Measurements from ENCODE around the gene WDR7.
"Not testable (repeated sequence)": the region's sequence is repeated elsewhere in the genome, so short reads cannot be mapped to it uniquely, and the experiment has no call there.

The WDR7 gene

DNA sequence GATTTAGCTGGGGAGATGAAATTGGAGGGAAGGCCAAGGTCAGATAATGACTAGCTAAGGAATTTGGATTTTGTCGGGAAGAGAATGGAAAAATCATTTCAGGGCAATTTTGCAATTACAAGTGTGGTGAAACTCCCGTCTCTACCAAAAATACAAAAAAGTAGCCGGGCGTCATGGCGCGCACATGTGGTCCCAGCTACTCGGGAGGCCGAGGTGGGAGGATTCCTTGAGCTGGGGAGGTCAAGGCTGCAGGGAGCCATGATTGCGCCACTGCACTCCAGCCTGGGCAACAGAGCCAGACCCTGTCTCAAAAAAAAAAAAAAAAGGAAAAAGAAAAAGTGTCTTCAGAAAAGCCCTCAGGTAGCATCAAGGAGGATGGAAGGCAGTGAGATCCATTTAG lies 11.6 kb upstream of the WDR7 start:
- Histone ChIP-seq H3K4me1 (ENCODE audit: insufficient read depth, low read length) (peaks cover 12% of the 10 kb centered on the region), H3K27ac (ENCODE audit: low read depth, low read length) (no peak overlapping the region), H3K36me3 (ENCODE audit: insufficient read depth, low read length) (0 out of 2 replicates have a peak, but pooled peaks cover 7% of the 10 kb centered on the region), H3K4me3 (ENCODE audit: low read length) (no peak overlapping the region), H3K9ac (ENCODE audit: low read depth, low read length) (no peak overlapping the region), H3K9me3 (ENCODE audit: insufficient read depth, low read depth, low read length) (no peaks in the 10 kb centered on the region), H3K27me3 (ENCODE audit: insufficient read depth, low read length) (no peaks in the 10 kb centered on the region)
- WGBS, result 99% methylated on average over 9 of the region's 9 CpGs

DNA sequence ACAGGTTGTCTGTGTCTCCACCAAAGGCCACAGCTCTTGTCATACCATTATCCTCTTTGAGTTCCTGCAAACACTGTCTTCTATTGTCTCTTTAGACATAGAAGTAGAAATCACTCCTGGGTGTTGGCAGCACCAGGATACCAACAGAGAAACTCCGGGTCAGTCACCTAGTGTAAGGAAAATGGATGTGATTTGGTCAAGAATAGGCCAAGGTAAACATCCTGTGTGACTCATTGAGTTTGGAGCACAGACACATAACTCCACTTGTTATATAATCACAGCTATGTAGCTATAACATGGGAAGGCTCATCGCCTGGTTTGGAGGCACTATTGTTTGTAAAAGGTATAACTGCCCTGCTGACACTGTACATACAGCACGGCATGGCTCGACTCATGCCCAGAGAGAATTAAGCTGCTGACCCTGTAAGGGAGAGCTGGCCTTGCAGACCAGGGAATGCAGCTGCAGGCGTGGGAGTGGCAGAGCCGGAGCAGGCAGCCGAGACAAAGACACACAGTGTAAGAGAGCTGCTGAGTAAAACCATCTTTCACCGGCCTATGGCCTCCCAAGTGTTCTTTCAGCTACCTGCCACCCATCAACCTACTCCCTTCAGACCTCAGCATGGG lies 9.3 kb upstream of the WDR7 start:
- Histone ChIP-seq H3K9me3 (ENCODE audit: insufficient read depth, low read depth, low read length) (no peaks in the 10 kb centered on the region), H3K27me3 (ENCODE audit: insufficient read depth, low read length) (no peaks in the 10 kb centered on the region), H3K9ac (ENCODE audit: low read depth, low read length) (no peak overlapping the region), H3K4me3 (ENCODE audit: low read length) (no peak overlapping the region), H3K36me3 (ENCODE audit: insufficient read depth, low read length) (no peaks in the 10 kb centered on the region), H3K4me1 (ENCODE audit: insufficient read depth, low read length) (peaks cover 5% of the 10 kb centered on the region), H3K27ac (ENCODE audit: low read depth, low read length) (no peak overlapping the region)
- WGBS, result 83% methylated on average over 8 of the region's 8 CpGs

DNA sequence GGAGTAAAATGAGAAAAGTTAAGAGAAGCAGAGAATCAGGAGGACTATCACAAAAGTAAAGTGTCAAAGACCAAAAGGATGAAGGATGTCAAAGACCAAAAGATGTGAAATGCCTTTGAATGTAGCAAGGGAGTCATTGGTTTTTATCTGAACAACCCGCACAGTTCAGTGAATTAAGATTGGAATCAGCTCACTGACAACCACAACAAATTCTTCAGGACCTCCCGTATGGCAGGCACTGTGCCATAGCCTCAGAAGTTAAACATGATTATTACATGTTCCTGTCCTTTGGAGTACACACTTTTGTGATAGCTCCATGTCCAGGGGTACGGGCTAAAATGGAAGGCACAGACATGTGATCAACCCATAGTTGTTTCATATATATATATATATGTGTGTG lies 7.8 kb upstream of the WDR7 start:
- H3K4me3 ChIP-seq (ENCODE audit: low read length), result no peak overlapping the region
- H3K27me3 ChIP-seq (ENCODE audit: insufficient read depth, low read length), result no peaks in the 10 kb centered on the region
- H3K27ac ChIP-seq (ENCODE audit: low read depth, low read length), result no peak overlapping the region
- H3K4me1 ChIP-seq (ENCODE audit: insufficient read depth, low read length), result no peaks in the 10 kb centered on the region
- WGBS, result 91% methylated on average over 3 of the region's 3 CpGs
- no peak overlapping the region for H3K9ac ChIP-seq (ENCODE audit: low read depth, low read length)
- H3K36me3 ChIP-seq (ENCODE audit: insufficient read depth, low read length), result no peaks in the 10 kb centered on the region
- H3K9me3 ChIP-seq (ENCODE audit: insufficient read depth, low read depth, low read length), result no peaks in the 10 kb centered on the region

DNA sequence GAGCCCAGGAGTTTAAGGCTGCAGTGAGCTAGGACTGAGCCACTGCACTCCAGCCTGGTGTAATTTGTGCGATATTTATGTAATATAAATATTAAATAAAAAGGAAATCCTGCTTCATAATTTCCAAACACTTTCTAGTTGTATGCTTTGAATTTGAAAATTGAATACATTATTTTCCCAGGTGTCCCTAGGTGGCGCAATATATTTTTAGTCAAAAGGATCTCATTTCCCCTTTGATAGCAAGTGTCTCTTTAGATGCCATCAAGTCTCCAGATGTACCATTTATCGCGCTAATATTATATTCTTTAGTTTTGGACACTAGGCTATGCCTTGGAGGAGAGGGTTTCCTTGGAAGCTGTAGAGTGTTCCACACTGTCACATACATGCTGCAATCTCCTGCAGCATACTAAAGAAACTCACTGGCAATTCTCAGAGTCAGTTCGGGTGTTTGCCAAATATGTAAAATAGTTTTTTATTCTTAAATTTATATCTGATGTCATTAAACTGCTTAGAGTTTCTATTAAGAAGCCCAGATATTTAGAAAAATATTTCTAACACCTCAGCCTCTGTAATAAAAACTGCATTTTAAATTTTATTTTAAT lies 5.6 kb upstream of the WDR7 start:
- H3K9ac ChIP-seq (ENCODE audit: low read depth, low read length), result no peak overlapping the region
- no peaks in the 10 kb centered on the region for H3K9me3 ChIP-seq (ENCODE audit: insufficient read depth, low read depth, low read length)
- 48% methylated on average over 2 of the region's 5 CpGs for WGBS
- no peaks in the 10 kb centered on the region for H3K27me3 ChIP-seq (ENCODE audit: insufficient read depth, low read length)
- no peak overlapping the region for H3K27ac ChIP-seq (ENCODE audit: low read depth, low read length)
- H3K4me1 ChIP-seq (ENCODE audit: insufficient read depth, low read length), result no peaks in the 10 kb centered on the region
- H3K36me3 ChIP-seq (ENCODE audit: insufficient read depth, low read length), result no peaks in the 10 kb centered on the region
- no peak overlapping the region for H3K4me3 ChIP-seq (ENCODE audit: low read length)

DNA sequence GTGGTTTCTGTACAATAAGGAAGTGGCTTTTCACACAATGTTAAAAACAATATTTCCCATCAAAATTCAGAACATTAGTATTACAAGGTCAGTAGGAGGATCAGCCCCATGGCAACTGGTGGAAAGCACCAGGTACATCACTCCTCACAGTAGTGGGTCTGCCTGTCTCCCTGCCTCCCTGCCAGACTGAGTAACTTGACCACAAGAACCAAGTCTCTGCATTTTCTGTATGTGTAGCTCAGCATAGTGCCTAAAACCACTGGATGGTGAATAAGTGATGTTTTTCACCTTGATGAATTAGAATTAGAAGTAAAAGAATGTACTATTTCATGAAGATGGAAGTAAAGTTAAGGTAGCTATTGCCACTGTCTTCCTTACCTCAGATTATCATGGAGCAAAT lies 4.1 kb upstream of the WDR7 start:
- Histone ChIP-seq H3K9ac (ENCODE audit: low read depth, low read length) (no peak overlapping the region), H3K27me3 (ENCODE audit: insufficient read depth, low read length) (no peaks in the 10 kb centered on the region), H3K36me3 (ENCODE audit: insufficient read depth, low read length) (no peaks in the 10 kb centered on the region), H3K9me3 (ENCODE audit: insufficient read depth, low read depth, low read length) (no peaks in the 10 kb centered on the region), H3K4me1 (ENCODE audit: insufficient read depth, low read length) (peaks cover 4% of the 10 kb centered on the region), H3K27ac (ENCODE audit: low read depth, low read length) (no peak overlapping the region), H3K4me3 (ENCODE audit: low read length) (no peak overlapping the region)

DNA sequence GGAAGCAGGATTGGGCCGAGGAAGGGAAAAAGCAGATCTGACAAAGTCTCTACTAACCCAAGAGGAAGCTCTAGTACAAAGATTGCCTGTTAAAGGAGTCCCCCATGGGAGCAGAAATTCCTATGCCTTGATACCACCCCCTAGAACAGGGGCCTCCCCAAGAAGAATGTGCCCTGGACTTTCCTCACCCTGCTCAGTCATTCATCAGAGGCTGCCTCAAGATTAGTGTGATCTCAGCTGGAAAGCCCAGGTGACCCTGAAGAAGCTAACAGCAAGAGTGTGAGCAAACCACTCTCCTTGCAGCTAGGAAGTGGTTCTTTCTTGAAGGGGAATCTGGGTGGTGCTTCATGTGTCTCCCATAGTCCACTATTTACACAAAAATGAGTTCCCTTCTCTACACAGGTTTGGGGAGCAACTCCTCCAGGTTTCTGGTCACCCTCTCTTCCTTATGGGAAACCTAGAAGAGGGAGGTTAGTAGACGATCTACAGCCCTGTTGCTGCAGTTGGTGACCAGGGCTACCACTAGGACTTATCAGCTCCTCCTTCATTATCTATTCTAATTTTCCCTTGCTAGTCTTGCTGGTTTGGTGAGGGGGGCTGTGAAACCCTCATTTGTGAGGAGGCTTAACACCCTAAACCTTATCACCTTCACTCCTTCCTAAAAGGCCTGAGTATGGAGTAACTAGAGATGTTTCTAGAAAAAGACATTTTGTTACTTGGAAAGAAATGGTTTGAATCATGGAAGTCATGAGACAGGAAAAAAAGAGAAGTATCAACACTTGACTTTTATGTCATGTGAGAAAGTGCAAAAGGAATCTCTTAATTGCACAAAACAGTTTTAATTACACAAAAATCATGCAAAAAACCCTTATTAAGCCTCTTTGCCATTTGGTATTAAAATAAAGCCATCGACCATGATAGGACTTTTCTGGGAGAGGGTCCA lies 2.9 kb upstream of the WDR7 start:
- Histone ChIP-seq H3K9ac (ENCODE audit: low read depth, low read length) (no peak overlapping the region), H3K27me3 (ENCODE audit: insufficient read depth, low read length) (no peaks in the 10 kb centered on the region), H3K4me3 (ENCODE audit: low read length) (no peak overlapping the region), H3K27ac (ENCODE audit: low read depth, low read length) (no peak overlapping the region), H3K36me3 (ENCODE audit: insufficient read depth, low read length) (no peaks in the 10 kb centered on the region), H3K4me1 (ENCODE audit: insufficient read depth, low read length) (peaks cover 6% of the 10 kb centered on the region), H3K9me3 (ENCODE audit: insufficient read depth, low read depth, low read length) (no peaks in the 10 kb centered on the region)
- 98% methylated on average over 2 of the region's 3 CpGs for WGBS

DNA sequence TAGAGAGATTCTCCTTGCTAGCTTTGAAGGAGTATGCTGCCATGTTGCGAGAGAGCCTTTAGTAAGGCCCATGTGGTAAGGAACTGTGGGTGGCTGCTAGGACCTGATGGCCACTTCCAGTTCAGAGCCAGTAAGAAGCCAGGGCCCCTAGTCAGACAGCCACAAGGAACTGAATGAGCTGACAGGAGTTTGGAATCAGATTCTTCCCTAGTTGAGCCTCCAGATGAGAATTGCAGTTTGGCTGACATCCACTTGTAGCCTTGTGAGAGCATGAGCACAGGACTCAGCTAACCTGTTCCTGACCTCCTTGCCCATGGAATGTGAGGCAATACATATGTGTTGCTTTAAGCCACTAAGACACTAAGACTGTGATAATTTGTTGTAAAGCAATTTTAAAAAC lies 1.2 kb upstream of the WDR7 start:
- 91% methylated on average over 1 of the region's 1 CpG for WGBS
- Histone ChIP-seq H3K27me3 (ENCODE audit: insufficient read depth, low read length) (no peaks in the 10 kb centered on the region), H3K9me3 (ENCODE audit: insufficient read depth, low read depth, low read length) (no peaks in the 10 kb centered on the region), H3K36me3 (ENCODE audit: insufficient read depth, low read length) (no peaks in the 10 kb centered on the region), H3K4me3 (ENCODE audit: low read length) (no peak overlapping the region), H3K27ac (ENCODE audit: low read depth, low read length) (no peak overlapping the region), H3K9ac (ENCODE audit: low read depth, low read length) (no peak overlapping the region), H3K4me1 (ENCODE audit: insufficient read depth, low read length) (peaks cover 6% of the 10 kb centered on the region)

DNA sequence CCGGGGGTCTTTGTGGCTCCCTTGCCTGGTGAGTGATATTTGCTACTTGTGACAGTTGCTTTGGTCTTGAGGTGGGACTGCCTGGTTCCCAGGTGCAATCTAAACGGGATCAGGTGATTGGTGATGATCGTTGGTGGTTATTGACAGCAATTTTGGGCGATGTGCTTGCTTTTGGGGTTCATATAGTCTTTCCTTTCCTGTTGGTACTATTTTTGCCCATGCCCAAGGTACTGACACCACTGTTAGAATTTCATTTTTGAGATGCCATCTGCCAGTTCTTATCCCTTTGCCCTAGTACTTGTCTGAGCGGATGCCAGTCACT lies 573 bp downstream of the WDR7 start:
- Histone ChIP-seq H3K27me3 (ENCODE audit: insufficient read depth, low read length) (no peaks in the 10 kb centered on the region), H3K4me1 (ENCODE audit: insufficient read depth, low read length) (peaks cover 6% of the 10 kb centered on the region), H3K27ac (ENCODE audit: low read depth, low read length) (no peak overlapping the region), H3K9me3 (ENCODE audit: insufficient read depth, low read depth, low read length) (no peaks in the 10 kb centered on the region), H3K9ac (ENCODE audit: low read depth, low read length) (peak overlapping the region; percentile 64), H3K36me3 (ENCODE audit: insufficient read depth, low read length) (no peaks in the 10 kb centered on the region), H3K4me3 (ENCODE audit: low read length) (peak overlapping the region; percentile 83)
- WGBS, result 17% methylated on average over 5 of the region's 5 CpGs

DNA sequence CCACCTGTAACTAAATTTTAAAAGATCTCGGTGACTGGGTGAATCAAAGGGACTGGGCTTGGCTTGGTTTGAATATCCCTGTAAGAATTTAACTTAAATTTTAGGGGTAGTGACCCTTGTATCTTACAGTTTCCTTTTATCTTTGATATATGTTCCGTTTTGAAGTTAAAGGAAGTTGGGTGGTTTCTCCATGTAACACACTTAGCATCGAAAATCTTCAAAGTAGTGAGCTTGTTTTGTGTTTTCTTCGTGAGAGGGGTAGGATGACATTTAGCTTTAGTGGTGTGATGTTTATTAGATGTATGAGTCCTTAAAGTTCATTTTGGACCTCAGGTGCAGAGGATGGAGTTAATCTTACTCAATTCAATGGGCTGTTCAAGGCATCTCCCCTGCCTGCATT lies 1.6 kb downstream of the WDR7 start:
- H3K27ac ChIP-seq (ENCODE audit: low read depth, low read length), result no peak overlapping the region
- H3K4me1 ChIP-seq (ENCODE audit: insufficient read depth, low read length), result peaks cover 6% of the 10 kb centered on the region
- H3K36me3 ChIP-seq (ENCODE audit: insufficient read depth, low read length), result no peaks in the 10 kb centered on the region
- no peaks in the 10 kb centered on the region for H3K9me3 ChIP-seq (ENCODE audit: insufficient read depth, low read depth, low read length)
- H3K27me3 ChIP-seq (ENCODE audit: insufficient read depth, low read length), result no peaks in the 10 kb centered on the region
- no peak overlapping the region for H3K9ac ChIP-seq (ENCODE audit: low read depth, low read length)
- WGBS, result 95% methylated on average over 4 of the region's 4 CpGs
- no peak overlapping the region for H3K4me3 ChIP-seq (ENCODE audit: low read length)

DNA sequence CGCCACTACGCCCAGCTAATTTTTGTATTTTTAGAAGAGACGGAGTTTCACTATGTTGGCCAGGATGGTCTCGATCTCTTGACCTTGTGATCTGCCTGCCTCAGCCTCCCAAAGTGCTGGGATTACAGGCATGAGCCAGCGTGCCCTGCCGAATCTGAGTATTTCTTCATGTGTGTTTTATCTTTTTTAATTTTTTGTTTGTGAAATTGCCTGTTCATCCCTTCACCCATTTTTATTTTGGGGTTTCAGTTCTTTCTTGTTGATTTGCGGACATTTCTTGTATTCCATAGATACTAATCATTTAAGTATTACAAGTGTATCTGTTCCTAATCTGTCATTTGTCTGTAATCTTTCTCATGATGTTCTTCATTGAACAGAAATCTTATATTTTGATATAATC lies 3.1 kb downstream of the WDR7 start:
- not testable (repeated sequence) for H3K9ac ChIP-seq (ENCODE audit: low read depth, low read length); H3K4me1 ChIP-seq (ENCODE audit: insufficient read depth, low read length)
- WGBS, result 98% methylated on average over 6 of the region's 7 CpGs

DNA sequence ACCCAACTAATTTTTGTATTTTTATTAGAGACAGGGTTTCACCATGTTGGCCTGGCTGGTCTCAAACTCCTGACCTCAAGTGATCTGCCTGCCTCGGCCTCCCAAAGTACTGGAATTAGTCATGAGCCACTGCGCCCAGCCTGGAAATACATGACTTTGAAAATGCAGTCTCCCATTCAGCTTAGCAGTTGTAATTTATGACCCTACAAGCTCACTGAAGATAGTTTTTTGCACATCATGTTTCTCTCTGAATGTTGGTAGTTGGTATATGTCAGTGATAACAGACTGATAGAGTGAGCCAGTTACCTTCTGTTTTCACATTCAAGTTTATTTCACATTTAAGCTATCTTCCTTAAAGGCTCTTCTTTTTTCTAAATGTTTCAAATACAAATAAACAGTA lies 7.1 kb downstream of the WDR7 start:
- Histone ChIP-seq H3K36me3 (ENCODE audit: insufficient read depth, low read length) (no peaks in the 10 kb centered on the region), H3K27me3 (ENCODE audit: insufficient read depth, low read length) (no peaks in the 10 kb centered on the region), H3K4me3 (ENCODE audit: low read length) (no peak overlapping the region), H3K9ac (ENCODE audit: low read depth, low read length) (no peak overlapping the region), H3K27ac (ENCODE audit: low read depth, low read length) (no peak overlapping the region), H3K4me1 (ENCODE audit: insufficient read depth, low read length) (peaks cover 6% of the 10 kb centered on the region; the same call in 1 of the 2 replicates), H3K9me3 (ENCODE audit: insufficient read depth, low read depth, low read length) (no peaks in the 10 kb centered on the region)
- 97% methylated on average over 2 of the region's 2 CpGs for WGBS

More for the DNA sequence above, 3.1 kb downstream of the WDR7 start:
- H3K4me3 ChIP-seq (ENCODE audit: low read length); H3K36me3 ChIP-seq (ENCODE audit: insufficient read depth, low read length); H3K27me3 ChIP-seq (ENCODE audit: insufficient read depth, low read length); H3K9me3 ChIP-seq (ENCODE audit: insufficient read depth, low read depth, low read length); H3K27ac ChIP-seq (ENCODE audit: low read depth, low read length): not testable (repeated sequence)

All from HUES64 (cell line).